ENCODE measurements around the gene TAL1. TPM values are rescaled to one million over a fixed set of nuclear protein-coding genes. Genes with fewer than 3 reads are reported as not detected.
A peak's percentile ranks its signal among the peaks of the same experiment; 100 is the strongest.

Gene TAL1
- total and polyA plus RNA-seq, 3 donors from 2014 or later: 1.7 to 3.5 (median 2.3) TPM

- Histone ChIP-seq H3K4me3 (no peak overlapping the region), H3K36me3 (ENCODE audit: low read depth, missing control alignments) (no peaks in the 10 kb centered on the region), H3K27me3 (no peaks in the 10 kb centered on the region), H3K4me1 (peaks cover 8% of the 10 kb centered on the region), H3K27ac (no peak overlapping the region), H3K9me3 (no peaks in the 10 kb centered on the region)
- DNase-seq: no peak
- intact Hi-C loops (cut with DNase I; ENCODE audit: low total_unique reads): no loop called here
- TF ChIP-seq POLR2A (IDR thresholded peaks at IDR 0.05): no peak
- no peak for TF ChIP-seq CTCF (IDR thresholded peaks at IDR 0.05)
- 55 to 63% methylated on average over 13 to 21 of the region's 21 CpGs for WGBS, 2 donors
Observed at GRCh38 chr1:47235241-47235681, 3.2 kb upstream of the TAL1 start.

GRCh38 chr1:47233186-47233585, 1.2 kb upstream of the TAL1 start:
- Histone ChIP-seq H3K4me1 (peaks cover 8% of the 10 kb centered on the region), H3K4me3 (no peak overlapping the region), H3K27ac (no peak overlapping the region), H3K9me3 (no peaks in the 10 kb centered on the region), H3K36me3 (ENCODE audit: low read depth, missing control alignments) (no peaks in the 10 kb centered on the region), H3K27me3 (peaks cover 5% of the 10 kb centered on the region)
- WGBS, 2 donors: 57 to 60% methylated on average over 6 of the region's 6 CpGs
- TF ChIP-seq CTCF (IDR thresholded peaks at IDR 0.05): no peak
- TF ChIP-seq POLR2A (IDR thresholded peaks at IDR 0.05): no peak
- DNase-seq: no peak
- intact Hi-C loops (cut with DNase I; ENCODE audit: low total_unique reads): no loop called here

GRCh38 chr1:47231301-47232186, 481 bp downstream of the TAL1 start:
- Histone ChIP-seq H3K4me3 (peak overlapping the region; percentile 29 to 50), H3K4me1 (peaks cover 8% of the 10 kb centered on the region), H3K36me3 (ENCODE audit: low read depth, missing control alignments) (no peaks in the 10 kb centered on the region), H3K27me3 (peaks cover 5% of the 10 kb centered on the region), H3K27ac (peak overlapping the region in 1 of 2 donors; percentile 66), H3K9me3 (no peaks in the 10 kb centered on the region)
- no peak for TF ChIP-seq CTCF (IDR thresholded peaks at IDR 0.05)
- TF ChIP-seq POLR2A (IDR thresholded peaks at IDR 0.05): no peak
- intact Hi-C loops (cut with DNase I; ENCODE audit: low total_unique reads): no loop called here
- WGBS, 2 donors: 3 to 5% methylated on average over 35 to 62 of the region's 62 CpGs
- DNase-seq: peak; percentile 34

- WGBS, 2 donors: 7 to 11% methylated on average over 18 to 30 of the region's 44 CpGs
- DNase-seq: no peak
- intact Hi-C loops (cut with DNase I; ENCODE audit: low total_unique reads): no loop called here
- TF ChIP-seq POLR2A (IDR thresholded peaks at IDR 0.05) (no peak), CTCF (IDR thresholded peaks at IDR 0.05) (no peak)
- peak overlapping the region in 1 of 2 donors; percentile 44 for H3K27ac ChIP-seq
- H3K4me1 ChIP-seq: peaks cover 11% of the 10 kb centered on the region
- H3K36me3 ChIP-seq (ENCODE audit: low read depth, missing control alignments): no peaks in the 10 kb centered on the region
- no peaks in the 10 kb centered on the region for H3K9me3 ChIP-seq
- H3K4me3 ChIP-seq: peak overlapping the region; percentile 29 to 50
- H3K27me3 ChIP-seq: peaks cover 5% of the 10 kb centered on the region
Observed at GRCh38 chr1:47230692-47231300, 1.2 kb downstream of the TAL1 start.
